Esophagus squamous epithelium (tissue), 4 donors: Measurements from ENCODE around the gene CHD3.

ENCODE experiments used
- CTCF ChIP-seq, 6 experiments: fragments of 450-650 bp in 4 of 6; fragments of 200-600 bp in 2 of 6; sonication (generic) in 2 of 6; IDR thresholded peaks; one replicate each; pipeline ENCODE4 v1.5.1; 2016 to 2019; ENCODE audit warnings: antibody characterized with exemption in 6 of 6, mild to moderate bottlenecking in 4 of 6, moderate library complexity in 4 of 6
- POLR2A ChIP-seq, 4 donors: fragments of 450-650 bp; IDR thresholded peaks; one replicate each; pipeline ENCODE4 v1.6.1; 2017; ENCODE audit warnings: antibody characterized with exemption in 4 of 4, mild to moderate bottlenecking in 4 of 4, moderate library complexity in 3 of 4

DNA sequence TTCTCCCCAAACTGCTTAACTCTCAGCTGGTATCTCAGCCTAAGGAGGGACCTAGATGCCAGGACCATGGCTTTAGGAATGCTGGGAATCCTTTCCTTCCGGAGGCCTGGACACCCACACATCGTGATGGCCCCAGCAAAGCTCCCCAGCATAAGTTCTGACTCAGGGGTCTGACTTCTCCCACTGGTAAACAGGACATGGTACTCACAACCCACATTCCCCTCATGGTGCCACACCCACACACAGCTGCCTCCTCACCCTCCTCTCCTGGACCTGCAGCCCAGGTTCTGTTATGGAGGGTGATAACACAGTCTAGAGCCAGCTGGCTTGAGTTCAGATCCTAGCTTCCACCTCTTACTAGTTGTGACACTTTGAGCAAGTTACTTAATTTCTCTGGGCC, 28.2 kb downstream of the CHD3 start:
- TF ChIP-seq CTCF (IDR thresholded peaks at IDR 0.05) (no peak), POLR2A (IDR thresholded peaks at IDR 0.05) (no peak)
